Measurements from ENCODE around the gene COA1. TPM values are rescaled to one million over a fixed set of nuclear protein-coding genes. Genes with fewer than 3 reads are reported as not detected.
"Not testable (repeated sequence)": the region's sequence is repeated elsewhere in the genome, so short reads cannot be mapped to it uniquely, and the experiment has no call there.

The COA1 gene
- total RNA-seq, 1 donor from 2014 or later, result 40.1 TPM

DNA sequence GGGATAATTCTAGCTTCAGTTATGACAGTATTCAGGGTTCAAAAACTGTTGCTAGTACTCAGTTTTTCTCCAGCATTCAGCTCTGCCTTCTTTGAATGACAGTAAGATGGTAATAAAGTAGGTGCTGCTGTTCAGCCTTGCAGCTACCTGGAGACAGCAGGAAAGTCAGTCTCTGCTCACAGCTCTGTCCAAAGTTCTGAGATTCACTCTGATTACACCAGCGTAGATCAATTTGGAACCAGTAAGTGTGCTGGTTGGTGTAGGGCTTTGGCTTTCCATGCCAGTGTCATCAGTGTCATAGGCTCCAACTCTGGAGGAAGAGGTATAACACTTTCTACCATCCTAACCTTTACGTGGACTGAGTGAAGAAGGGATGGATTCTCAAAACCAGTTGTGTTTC is 120.2 kb downstream of the COA1 start:
- no peak for DNase-seq (ENCODE audit: extremely low read depth, low read depth, low spot score)

DNA sequence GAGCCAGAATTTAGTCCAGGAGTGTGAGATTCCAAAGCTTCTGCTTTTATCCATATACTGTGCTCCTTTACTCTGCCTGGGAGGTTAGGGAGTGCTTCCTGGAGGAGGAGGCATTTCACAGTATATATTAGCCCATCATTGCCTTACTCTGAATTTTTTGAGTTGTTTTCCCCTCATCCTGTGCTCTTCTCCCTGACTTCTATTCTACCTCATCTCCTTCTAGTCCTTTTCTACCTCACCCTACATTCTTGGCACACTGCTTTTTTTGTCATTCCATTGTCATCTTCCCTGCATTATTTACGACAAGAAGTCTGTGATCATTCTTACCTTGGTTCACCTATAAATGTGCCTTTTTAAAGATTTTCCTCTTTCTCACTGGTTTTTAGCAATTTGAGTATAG is 125.1 kb downstream of the COA1 start:
- DNase-seq (ENCODE audit: extremely low read depth, low read depth, low spot score), result no peak

DNA sequence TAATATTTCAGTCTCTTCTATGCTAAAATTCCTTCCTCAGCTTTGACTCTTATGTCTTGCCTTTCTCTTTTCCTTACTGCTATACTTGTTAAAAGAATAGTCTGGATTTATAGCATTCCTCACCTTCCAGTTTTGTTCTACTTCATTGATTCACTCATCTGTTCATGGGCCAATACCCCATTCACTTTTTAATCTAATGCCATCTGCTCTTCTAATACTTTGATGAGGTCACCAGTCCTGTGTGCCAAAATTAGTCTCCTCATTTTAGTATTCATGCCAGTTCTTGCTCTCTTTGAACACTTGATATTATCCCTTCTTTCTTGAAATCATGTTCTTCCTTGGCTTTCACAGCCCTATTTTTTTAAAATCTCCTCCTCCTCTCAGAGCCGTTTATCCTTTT is 127.1 kb downstream of the COA1 start:
- DNase-seq (ENCODE audit: extremely low read depth, low read depth, low spot score), result no peak

DNA sequence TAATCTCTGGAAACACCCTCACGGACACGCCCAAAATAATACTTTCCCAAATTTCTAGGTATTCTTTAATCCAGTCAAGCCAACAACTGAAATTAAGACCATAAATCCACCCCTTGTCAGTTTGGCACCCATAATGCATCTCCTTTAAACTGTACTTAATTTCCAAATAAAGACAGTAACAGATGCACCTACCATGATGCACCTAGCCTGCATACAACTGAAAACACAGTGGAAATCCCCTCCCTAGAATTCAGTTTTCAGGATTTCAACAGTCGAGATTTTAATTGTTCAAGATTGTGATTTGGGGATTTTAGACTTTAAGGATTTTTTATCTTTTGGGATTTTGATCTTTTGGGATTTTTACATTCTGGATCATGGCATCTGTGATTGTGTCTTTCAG is 129.3 kb downstream of the COA1 start:
- no peak for DNase-seq (ENCODE audit: extremely low read depth, low read depth, low spot score)

DNA sequence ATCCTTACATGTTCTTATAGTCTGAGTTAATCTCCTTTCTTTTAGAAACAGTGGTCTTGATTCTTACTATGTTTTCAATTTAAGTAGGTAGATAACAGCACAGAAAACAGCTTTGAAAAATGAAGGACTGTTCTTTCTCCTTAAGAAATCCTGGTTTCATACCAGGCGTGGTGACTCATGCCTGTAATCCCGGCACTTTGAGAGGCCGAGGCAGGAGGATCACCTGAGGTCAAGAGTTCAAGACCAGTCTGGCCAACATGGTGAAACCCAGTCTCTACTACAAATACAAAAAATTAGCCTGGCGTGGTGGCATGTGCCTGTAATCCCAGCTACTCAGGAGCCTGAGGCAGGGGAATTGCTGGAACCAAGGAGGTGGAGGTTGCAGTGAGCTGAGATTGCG is 132.9 kb downstream of the COA1 start:
- not testable (repeated sequence) for DNase-seq (ENCODE audit: extremely low read depth, low read depth, low spot score)

DNA sequence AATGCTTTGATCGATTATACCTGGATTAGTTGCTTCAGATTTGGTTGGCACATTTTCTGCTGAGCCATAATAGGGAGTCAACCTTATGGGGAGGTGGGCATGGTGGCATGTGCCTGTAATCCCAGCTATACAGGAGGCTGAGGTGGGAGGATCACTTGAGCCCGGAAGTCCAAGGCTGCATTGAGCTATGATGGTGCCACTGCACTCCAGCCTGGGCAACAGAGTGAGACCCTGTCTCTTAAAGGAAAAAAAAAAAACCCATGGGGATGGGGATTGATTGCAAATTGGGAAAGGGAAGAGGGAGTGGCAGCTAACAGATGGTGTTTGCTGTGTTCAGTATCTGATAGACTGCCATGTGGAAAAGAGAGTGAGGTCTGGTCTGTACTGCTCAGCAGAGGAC is 135.3 kb downstream of the COA1 start:
- no peak for DNase-seq (ENCODE audit: extremely low read depth, low read depth, low spot score)

DNA sequence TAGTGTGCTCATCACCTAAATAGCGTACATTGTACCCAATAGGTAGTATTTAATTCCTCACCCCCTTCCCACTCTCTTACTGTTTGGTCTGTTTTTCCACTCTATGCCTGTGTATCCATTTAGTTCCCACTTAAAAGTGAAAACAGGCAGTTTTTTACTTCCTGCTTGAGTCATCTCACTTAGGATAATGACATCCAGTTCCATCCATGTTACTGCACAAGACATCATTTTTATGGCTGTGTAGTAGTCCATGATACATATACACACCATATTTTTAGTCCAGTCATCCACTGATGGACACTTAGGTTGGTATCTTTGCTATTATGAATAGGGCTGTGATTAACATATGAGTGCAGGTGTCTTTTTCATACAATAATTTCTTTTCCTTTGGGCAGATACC is 136.3 kb downstream of the COA1 start:
- no peak for DNase-seq (ENCODE audit: extremely low read depth, low read depth, low spot score)

DNA sequence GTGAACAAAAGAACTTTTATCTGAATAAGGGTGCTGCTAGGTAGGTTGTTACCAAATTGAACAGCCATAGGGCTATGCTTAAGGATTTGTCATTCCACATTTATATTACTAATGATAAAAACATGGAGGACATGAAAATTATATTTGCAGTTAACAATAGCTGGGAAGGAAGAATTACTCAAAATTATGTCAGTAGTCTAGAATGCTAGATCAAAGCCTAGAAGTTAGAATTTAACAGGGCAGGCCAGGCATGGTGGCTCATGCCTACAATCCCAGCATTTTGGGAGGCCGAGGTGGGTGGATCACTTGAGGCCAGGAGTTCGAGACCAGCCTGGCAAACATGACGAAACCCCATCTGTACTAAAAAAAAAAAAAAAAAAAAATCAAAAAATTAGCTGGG is 137.0 kb downstream of the COA1 start:
- DNase-seq (ENCODE audit: extremely low read depth, low read depth, low spot score), result no peak

DNA sequence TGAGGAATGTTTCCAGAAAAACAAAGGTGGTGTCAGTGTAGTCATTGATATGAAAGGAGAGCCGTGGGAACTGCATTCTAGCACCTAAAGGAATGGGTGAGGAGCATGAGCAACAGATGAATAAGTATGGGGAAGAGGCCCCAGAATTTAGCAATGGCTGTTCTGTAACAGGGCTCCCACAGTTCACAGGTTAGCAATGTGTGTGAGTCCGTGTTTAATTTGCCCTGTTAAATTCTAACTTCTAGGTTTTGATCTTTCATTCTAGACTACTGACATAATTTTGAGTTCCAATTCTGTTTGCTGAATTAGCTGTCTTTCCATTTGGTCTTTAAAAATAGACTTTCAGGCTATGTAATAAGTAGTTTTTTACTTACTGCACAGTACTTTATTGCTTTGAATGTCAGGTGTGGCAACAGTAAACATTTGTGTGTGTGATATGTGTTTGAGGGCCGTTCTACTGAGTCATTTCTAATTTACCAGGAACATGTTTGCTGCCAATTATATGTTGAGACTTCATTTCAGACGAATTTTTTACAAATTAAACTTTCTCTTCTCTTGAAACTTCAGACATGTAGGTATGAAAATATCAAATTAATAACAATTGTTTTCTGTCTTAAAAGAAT is 137.7 kb downstream of the COA1 start:
- DNase-seq (ENCODE audit: extremely low read depth, low read depth, low spot score), result no peak

DNA sequence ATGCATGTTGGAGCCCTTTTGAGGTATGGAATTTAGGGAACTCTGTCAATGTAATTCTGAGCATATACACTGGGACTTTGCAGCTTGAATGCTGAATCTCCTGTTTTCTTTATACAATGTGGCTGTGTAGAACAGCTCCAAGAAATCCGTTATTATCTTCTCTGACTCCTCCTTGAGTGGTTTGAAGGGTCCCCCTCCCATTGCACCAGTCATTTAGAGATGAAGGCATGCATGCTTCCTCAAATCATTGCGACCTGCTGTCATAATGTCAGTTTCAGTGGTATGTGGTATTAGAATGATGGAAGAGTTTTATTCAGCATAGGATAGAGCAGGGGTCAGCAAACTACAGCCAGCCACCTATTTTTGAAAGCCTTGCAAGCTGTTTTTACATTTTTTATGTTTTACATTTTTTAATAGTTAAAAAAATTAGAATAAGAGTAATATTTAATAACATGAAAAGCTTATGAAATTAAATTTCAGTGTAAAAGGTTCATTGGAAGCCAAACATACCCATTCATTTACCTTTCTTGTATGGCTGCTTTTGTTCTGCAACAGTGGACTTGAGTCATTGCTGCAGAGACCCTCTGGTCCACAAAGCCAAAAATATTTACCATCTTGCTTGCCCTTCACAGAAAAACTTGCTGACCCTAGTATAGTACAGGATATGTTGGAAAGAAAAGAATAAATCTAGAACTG is 138.3 kb downstream of the COA1 start:
- DNase-seq (ENCODE audit: extremely low read depth, low read depth, low spot score), result no peak

DNA sequence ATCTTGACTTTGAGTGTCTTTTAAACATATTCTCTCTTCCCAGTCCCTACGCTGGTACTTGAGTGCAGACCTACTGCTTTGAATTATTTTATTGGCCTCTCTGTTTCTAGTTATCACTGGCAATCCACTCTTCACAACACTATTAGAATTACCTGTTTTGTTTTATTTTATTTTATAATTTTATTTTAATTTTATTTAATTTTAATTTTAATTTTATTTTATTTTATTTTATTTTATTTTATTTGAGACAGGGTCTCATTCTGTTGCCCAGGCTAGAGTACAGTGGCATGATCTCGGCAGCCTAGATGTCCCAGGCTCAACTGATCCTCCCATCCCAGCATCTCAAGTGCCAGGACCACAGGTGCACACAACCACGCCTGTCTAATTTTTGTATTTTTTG is 139.6 kb downstream of the COA1 start:
- no peak for DNase-seq (ENCODE audit: extremely low read depth, low read depth, low spot score)

Other genes starting within 250 kb of the COA1 start
- gene STK17A, start 146.4 kb downstream of the COA1 start, total RNA-seq, result 37.2 and 64.0 TPM in 2 replicates
- 39.3 and 54.2 TPM in 2 replicates for gene BLVRA, start 29.2 kb upstream of the COA1 start, total RNA-seq
- 66.8 and 93.9 TPM in 2 replicates for gene MRPS24, start 140.0 kb upstream of the COA1 start, total RNA-seq
- gene URGCP, start 177.1 kb upstream of the COA1 start, total RNA-seq, result 17.4 and 21.2 TPM in 2 replicates
- 11.6 and 21.4 TPM in 2 replicates for gene UBE2D4, start 196.9 kb upstream of the COA1 start, total RNA-seq

Measured in glomerular endothelial cell (primary cell).